Fibroblast of skin of back (primary cell): ENCODE results near the gene LZTS3. TPM values are rescaled to one million over a fixed set of nuclear protein-coding genes. Genes with fewer than 3 reads are reported as not detected.
A peak's percentile ranks its signal among the peaks of the same experiment; 100 is the strongest.
"Not testable (repeated sequence)": the region's sequence is repeated elsewhere in the genome, so short reads cannot be mapped to it uniquely, and the experiment has no call there.

ENCODE experiments used
- DNase-seq: peaks from one replicate; pipeline ENCODE4 v3.0.0-alpha.2; 2013
- polyA plus RNA-seq, 2 experiments: library from polyadenylated mRNA; unstranded; fragments of 120-200 nt; gene quantifications; one replicate each; pipeline ENCODE4 v1.2.1, GENCODE V29; 2013; ENCODE audit not compliant: insufficient read length in 2 of 2

Gene LZTS3
- 4.6 TPM for polyA plus RNA-seq (2013, experiment 1 of 2; ENCODE audit: insufficient read length)
- 3.9 TPM for polyA plus RNA-seq (2013, experiment 2 of 2; ENCODE audit: insufficient read length)

DNA sequence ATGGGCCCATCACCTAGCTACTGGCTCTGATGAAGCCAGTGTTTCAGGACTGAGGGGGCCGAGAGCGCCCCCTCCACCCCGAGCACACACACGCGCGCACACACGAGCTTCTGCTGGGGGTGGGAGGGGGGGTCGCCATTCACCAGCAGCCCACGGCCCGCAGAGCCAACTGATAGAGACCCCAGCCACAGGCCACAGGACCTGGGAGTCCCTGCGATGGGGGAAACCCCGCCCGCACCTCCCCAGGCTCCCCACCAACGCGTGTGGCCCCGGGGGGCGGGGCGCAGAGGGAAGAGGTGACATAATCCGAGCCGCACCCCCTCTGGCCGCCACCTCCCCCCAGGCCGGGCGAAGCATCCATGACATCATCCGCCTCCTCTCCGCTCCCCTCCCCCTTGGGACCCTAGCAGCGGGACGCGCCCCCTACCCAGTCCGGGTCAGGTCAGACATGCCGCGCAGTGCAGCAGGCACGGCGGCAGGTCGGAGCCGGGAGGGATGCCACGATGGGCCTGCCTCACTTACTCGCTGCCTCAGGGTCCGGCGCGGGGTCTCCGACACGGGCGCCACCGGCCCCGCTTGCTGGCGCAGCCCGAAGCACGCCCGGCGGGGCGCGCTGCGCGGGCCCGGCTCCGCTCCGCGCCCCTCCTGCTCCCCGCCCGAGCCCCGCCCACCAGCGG lies at the start of gene LZTS3:
LZTS3 (minus strand) TSS at position 617 of the 677 bp plus-strand sequence. CDS start 6,386 bp downstream, outside the sequence.
- DNase-seq = peak; percentile 68

DNA sequence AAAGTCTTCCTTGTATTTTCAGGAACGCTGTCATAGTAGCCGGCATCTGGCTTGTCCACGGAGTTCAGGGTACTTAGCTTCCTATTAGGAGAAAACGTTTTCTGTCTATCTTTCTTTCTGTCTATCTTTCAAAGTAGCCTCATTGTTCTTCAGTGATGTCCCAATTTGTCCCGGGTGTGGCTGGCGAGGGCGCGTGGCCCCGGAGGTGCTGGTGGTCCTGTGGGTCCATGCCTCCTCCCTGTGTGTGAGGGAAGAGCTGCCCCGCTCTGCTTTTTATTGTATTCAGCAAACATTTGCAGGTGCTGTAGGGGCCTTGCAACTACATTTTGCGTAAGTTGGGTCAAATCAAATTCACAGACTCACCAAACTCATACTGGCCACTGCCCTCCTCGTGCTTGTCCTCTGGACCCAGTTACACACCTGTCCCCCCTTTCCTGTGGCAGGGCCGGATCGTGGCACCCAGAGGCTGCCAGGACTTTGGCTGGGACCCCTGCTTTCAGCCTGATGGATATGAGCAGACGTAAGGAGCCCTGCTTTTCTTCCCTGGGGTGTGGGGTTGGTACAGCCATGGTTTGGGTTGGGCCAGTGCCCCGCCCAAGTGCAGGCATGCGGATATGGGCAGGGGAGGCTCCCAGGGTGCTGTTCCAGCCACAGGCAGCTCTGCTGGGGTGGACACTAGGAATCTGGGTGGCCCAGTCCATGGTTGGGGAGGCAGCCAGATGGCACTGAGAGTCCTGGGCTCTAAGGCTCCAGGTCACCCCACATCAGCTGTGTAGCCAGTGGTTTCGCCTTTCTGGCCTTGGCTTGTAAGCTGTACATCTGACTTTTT lies 48.3 kb upstream of the LZTS3 start:
- DNase-seq = no peak

DNA sequence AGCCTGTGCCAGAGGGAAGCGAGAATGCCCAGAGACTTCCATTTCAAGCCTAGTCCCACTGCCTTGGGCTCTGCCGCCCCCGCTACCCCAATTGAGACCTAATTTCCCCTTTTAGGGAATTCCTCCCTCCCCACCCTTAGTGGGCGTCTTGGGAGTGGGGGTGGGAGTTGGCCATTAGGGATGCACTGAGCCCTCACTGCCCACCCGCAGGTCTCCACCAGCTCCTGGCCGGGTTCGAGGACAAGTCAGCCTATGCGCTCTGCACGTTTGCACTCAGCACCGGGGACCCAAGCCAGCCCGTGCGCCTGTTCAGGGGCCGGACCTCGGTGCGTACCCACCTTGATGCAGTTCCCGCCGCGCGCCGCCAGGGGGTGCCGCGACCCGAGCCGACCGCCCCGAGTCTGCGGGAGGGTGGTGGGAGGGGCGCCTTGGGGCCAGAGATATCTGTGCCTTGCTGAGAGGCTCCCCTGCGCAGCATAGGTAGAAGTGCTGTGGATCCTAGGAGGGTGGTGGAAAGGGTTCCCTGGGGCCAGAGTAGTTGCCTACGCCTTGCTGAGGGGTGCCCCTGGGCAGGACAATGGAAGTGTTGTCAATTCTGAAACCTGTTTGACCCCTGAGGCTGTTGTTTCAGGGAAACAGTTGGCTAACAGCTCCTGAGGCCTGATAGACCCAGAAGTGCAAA lies 45.1 kb upstream of the LZTS3 start:
- DNase-seq = peak; percentile 40

DNA sequence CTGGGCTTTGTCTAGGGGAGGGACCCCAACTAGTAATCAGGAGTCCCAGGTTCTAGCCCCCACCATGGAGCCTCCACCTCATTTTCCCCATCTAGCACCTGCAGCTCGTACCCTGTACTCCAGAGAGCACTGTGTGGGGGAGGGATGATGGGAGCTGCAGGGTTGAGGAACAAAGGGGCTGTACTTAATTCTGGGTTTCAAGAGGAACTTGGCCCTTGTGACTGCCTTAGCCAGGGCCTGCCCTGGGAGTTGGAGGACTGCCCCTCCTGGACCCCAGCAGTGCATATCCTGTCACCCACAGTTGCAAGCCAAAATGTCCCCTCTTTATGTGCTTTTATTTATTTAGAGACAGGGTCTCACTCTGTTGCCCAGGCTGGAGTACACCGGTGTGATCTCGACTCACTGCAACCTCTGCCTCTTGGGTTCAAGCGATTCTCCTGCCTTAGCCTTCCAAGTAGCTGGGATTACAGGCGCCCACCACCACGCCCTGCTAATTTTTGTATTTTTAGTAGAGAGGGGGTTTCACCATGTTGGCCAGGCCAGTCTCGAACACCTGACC lies 42.1 kb upstream of the LZTS3 start:
- DNase-seq = not testable (repeated sequence)

DNA sequence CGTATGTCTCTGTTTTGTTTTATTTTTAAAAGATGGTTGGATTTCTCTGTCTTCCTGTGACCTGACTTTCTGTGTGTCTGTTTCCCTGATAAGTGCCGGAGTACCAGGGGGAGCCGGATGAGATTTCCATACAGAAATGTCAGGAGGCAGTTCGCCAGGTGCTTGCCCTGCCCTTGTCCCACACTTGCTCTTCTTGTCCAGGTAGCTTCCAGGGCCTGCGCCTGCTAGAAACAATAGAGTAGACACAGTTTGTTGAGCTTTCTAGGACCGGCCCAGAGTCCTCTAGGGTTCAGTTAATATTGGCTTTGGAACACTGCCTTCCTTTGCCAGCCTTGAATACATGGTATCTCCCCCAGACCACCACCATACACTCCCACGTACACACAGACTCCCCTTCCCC lies 39.9 kb upstream of the LZTS3 start:
- no peak for DNase-seq

DNA sequence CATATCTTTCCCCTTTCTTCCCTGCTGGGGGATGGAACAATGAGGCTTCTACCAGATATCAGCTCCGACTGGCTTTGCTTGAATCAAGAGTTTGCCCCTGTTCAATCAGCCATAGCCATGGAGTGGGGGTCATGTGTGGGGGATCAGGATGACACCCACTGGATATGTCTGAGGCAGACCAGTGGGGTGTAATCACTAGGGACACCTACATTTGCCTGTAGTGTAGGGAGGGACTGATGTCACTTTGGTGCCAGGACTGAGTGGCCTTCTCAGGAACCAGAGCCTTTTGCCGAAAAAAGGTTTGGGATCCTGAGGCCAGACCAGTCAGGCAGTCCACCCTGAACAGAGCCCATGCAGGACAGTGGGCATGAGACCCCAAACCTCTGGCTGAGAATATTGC lies 37.0 kb upstream of the LZTS3 start:
- no peak for DNase-seq

DNA sequence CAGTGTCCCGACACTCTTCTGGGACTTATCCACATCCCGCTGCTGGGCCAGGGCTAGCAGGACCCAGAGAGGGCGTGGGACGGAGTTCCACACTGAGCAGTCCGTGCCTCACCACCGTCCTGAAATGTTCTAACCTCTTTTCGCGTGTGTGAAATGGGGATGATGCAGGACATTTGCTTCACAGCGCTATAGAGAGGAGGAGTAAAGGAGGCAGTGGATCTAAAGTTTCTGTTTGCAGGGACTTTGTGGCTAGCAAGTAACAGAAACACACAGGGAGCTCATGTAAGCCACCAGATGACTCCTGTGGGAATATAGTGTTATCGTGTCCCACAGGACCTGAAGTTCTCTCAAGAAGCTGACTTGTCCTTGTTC lies 36.6 kb upstream of the LZTS3 start:
- peak; percentile 8 for DNase-seq

DNA sequence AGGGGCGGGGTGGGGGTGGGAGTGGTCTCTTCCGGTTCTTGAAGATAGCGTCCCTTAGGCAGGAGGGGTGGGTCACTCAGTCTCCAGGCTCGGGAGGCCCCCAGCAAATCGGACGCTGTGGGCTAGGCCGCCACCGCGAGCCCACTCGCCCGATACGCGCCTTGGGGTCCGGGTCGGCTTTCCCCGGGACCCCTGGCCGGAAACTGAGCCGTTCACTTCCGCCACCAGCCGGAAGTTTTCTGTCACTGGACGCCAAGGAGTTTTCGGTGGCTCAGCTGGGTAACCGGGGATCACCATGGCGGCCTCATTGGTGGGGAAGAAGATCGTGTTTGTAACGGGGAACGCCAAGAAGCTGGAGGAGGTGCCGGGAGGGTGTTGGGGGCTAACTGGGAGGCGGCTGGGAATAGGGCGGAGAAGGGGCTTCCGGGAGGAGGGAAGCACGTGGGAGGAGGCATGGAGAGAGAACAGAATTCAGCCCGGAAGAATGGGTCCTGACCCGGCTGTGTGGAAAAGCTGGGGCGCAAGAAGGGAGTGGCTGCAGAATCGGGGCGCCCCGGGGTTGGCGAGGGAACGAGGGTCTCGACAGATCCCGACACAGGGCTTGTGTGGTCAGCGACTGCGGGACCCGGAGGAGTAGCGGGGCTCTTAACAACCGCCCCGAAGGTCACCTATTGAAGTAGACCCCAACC lies 36.1 kb upstream of the LZTS3 start, which contains the start of gene ITPA:
ITPA (plus strand) TSS at position 242 of the 689 bp plus-strand sequence; CDS start at position 296, 54 bp downstream.
- DNase-seq = peak; percentile 56

DNA sequence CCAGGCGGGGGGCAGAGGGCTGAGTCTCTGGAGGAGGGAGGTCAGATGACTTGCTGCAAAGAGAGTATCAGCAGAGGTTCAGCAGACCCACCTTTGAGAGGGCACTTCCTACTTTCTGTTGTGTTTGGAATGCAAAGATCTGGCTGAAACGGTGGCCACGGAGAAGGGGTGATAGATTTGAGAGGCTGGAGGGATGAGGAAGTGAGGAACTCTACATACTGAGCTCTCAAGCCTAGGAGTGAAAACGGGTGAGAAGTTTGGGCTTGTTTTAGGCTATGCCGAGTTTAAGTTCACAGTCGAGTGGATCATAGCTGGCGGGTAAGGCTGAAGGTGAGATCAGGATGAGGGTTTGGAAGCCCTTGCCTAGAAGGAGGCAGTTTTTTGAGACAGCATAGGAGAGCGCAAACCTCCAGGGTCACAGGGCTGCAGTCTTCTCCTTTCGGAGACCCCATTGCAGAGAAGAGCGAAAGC lies 35.5 kb upstream of the LZTS3 start:
- no peak for DNase-seq

DNA sequence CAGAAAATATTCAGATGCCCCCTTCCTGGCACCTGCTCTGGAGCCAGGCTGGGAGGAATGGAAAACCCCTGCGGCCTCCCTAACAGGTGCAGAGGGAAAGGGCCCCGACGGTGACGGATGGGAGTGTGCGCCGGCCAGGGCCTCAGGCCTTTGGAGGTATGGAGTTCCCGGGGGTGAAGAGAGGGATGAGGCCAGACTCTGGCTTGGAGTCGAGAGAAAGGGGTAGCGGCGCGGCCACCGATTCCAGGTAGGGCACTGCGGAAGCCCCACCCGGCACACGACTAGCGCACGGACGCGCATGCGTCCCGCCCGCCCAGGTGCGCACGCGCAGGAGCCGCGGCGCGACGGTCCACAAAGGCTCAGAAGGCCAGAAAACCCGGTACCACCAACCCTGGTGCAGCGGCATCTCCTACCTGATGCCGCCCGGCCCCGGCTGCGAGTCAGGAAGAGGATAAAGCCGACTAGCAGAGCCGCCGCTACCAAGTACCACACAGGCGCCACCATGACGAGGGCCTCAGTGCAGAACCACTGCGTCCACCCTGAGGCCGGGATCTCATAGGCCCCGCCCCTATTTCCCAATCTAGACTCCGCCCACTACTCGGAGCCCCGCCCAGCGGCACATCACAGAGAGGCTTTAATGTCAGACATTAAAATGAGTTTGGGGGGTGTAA lies 30.9 kb upstream of the LZTS3 start, which contains the start of gene DDRGK1:
DDRGK1 (minus strand) TSS at position 559 of the 671 bp plus-strand sequence; CDS start at position 504, 55 bp downstream.
- DNase-seq = peak; percentile 77

DNA sequence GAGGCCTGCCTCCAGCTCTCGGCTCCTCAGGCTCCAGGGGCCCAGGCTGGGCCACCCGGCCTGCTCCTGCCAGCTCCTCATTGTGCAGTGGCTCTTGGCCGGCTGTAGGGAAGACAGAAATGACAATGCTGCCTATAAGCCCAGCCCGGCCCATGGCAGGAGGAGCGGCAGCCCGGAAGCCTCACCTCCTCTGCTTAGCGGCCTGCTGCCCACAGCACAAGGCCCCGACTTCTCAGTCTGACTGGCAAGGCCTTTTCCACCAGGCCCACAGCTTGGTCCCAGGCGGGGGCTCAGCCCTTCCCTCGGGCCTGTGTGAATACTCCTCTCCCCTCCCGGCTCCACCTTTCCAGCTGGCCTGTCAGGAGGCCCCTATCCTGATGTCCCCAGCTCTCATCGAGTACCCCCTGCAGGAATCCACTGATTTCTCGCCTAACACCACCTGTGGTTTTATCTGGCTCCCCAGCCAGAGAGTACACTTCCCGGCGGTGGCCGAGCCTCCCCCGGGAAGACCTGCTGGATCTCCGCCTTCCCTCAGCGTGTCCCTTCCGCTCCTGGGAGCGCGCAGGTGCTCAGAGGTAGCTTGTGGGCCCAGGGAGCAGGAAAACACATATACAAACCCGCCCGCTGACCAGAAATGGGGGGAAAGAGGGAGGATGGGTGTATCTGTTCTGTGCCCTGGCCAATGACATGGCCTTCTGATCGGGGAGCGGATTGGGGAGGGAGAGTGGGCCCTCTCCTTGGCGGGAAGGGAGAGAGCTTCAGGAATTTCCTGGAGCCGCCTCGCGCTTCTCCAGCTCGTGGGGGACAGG lies 30.2 kb upstream of the LZTS3 start:
- DNase-seq = peak; percentile 28

DNA sequence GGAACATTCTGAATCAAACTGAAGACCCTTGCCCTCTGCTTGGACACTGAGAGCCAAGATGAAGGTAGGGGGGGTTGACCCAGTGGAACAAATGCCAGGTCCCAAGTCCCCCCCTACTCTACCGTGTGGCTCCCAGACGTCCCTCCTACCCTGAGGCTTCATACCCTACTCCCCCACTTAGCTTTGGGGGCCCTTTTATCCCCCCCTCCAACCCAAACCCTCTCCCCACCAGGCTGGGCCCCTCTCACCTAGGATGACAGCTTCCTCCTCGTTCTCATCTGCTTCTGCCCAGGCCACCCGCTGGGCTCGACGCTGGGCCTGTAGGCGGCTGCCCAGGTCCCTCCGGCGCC lies 29.6 kb upstream of the LZTS3 start:
- no peak for DNase-seq

DNA sequence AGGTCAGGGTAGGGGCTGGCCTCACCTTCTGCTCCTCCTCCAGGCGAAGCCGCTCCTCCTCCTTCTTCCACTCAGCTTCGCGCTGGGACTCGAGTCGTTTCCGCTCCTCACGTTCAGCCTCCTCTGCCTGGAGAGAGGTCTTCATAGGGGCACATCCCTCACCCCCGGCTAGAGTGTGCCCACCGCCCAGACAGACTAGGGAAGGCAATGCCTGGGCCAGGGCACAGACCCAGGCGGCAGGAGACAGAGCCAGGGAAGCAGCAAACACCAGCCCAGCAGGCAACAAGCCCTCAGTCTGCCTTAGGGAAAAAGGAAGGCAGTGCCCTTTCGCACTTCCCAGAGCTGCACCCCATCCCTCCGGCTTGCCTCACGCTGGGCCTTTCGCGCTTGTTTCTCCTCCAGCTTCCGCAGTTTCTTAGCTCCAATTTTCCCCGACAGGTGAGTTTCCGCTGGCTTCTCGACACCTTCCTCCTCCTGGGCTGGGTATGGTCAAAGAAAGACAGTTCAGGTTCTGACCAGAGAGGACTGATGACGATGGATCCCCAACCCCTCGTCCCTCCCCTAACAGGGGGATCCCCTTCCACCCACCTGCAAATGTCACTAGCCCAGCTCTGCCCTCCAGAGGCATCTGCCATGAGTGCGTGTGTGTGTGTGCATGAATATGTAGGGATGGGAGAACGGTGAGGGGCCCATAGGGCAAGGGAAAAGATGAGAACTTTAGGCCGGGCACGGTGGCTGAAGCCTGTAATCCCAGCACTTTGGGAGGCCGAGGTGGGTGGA lies 26.8 kb upstream of the LZTS3 start:
- no peak for DNase-seq

DNA sequence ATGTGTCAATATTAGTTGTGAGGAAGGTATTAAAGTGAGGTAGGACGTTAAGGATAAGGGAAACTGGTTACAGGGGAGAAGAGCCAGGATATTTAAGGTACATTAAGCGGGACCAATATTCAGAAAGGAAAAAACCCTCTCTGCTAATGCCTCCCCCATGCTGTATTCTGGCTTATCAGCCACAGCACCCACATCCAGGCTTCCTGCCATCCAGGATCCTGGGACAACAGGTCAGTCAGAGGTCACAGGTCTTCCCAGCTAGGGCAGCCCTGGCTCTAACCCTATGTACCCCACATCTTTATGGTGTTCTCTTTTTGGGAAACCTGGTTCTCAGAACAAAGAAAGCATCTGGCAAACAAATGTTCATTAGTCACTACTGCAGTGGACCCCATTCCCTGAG lies 25.9 kb upstream of the LZTS3 start:
- DNase-seq = no peak

DNA sequence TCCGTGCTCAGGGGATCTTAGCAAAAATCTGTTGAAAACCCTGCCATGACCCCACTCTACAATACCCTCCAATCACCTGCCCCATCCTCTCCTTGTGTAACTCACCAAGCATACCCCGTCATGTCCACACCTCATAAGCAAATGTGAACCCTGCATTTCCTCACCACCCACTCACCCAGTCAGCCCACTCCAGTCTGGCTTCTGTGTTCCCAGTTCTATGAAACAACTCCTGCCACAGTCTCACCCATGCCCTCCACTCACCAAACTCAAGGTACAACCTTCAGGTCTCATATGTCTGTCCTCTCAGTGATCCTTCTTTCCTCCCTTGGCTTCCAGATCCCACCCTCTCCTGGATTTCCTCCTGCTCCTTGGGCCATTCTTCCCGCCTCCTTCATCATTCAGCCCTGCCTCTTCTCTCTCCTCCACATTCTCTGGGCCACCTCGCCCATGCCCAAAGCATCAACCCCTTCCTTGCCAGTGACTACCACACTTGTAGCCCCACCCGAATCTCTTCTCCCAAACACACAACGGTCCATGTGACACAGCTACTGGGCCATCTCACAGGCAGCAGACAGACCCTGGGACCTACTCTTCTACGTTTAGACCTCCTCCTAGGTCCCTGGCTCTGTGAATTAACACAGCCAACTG lies 22.4 kb upstream of the LZTS3 start:
- no peak for DNase-seq

DNA sequence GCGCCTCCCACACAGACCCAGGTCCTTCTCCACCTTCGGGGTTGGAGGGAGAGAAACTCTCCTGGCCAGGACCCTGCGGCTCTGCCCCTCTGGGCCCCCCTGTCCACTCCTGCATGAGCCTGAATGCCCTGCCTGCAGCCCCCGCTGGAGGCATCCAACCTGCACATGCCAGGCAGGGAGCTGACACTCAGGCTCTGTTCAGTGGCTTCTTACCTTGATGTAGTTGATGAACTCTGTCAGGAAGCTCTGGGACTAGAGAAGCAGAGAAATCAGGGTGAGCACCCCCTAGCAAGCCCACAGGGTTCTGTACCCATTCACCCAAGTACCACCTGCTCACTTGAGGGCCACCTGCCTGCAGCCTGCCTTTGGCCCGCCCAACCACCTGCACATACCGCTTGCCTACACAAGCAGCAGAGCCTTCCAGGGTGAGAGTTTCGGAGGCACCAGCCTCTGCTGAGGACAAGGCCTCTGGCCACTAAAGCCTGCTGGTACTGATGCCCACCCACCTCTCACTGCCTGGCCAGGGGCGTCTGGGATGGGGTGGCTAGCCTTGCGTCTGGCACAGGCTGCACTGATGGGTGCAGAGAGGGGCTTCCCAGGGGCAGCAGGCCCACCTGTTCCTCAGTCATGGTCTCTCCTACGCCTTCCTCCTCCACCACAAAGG lies 21.4 kb upstream of the LZTS3 start:
- DNase-seq = no peak

DNA sequence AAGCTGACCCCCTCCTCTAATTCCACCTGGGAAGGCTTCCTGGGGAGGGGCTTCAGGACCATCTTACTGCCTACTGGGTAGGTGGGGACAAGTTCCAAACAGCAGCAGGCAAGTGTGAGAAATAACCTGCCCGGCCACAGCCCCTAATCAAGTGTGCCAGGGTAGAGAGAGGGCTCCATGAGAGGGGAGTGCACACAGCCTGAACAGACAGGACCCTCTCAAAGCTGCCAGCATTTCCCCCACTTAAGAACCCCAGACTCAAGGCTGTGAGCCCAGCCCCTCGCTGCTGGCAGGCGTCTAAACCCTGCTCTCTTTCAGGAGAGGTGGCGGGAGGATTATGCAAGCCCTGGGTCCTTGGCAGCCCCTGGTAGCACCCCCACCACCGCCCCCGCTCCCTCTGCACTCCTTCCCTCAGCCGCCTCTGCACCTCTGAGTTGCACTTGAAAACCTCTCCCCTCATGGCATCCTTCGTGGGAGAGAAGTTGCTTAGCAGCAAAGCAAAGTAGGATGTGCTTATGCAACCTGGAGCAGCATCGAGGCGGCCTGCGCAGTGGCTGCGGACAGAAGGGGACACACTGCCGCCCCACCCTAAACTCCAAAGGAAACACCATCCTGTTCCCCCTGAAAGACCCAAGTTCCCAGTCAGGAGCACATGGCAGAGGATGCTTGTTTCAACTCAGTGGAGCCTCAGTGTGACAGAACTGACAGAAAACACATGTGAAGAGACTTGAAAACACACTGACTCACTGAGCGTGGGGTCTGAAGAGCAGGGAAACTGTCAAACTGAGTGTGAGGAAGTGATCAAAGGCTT lies 20.7 kb upstream of the LZTS3 start:
- no peak for DNase-seq
